Trophoblast cell (in vitro differentiated cells and primary cell): ENCODE measurements around the gene GOT2.

Source experiments
- DNase-seq, 2 donors: peaks; one replicate each; pipeline ENCODE4 v3.0.0-alpha.2; 2016
- H2AFZ ChIP-seq: 2 replicates; pipeline ENCODE4 v1.6.1; 2013; ENCODE audit warnings: low read length, moderate library complexity, mild to moderate bottlenecking; ENCODE audit not compliant: insufficient read depth, poor library complexity
- H2AK5ac ChIP-seq: 2 replicates; pipeline ENCODE4 v1.6.1; 2013; ENCODE audit warnings: mild to moderate bottlenecking, low read length
- H2BK120ac ChIP-seq: 2 replicates; pipeline ENCODE4 v1.6.1; 2013; ENCODE audit warnings: low read length, mild to moderate bottlenecking, moderate library complexity; ENCODE audit not compliant: insufficient read depth, poor library complexity
- H2BK12ac ChIP-seq: 2 replicates; pipeline ENCODE4 v1.6.1; 2013; ENCODE audit warnings: mild to moderate bottlenecking, low read length, moderate library complexity
- H2BK5ac ChIP-seq: 2 replicates; pipeline ENCODE4 v1.6.1; 2013; ENCODE audit warnings: low read length, low read depth, moderate library complexity, mild to moderate bottlenecking; ENCODE audit not compliant: poor library complexity
- H3K14ac ChIP-seq: 2 replicates; pipeline ENCODE4 v1.6.1; 2013; ENCODE audit warnings: mild to moderate bottlenecking, low read length
- H3K18ac ChIP-seq: 2 replicates; pipeline ENCODE4 v1.6.1; 2013; ENCODE audit warnings: mild to moderate bottlenecking, low read length
- H3K23ac ChIP-seq: 2 replicates; pipeline ENCODE4 v1.6.1; 2013; ENCODE audit warnings: low read length
- H3K27ac ChIP-seq: 2 replicates; pipeline ENCODE4 v1.5.1; 2013; ENCODE audit warnings: low read depth, mild to moderate bottlenecking, inconsistent platforms, low read length, moderate library complexity
- H3K27me3 ChIP-seq: 2 replicates; pipeline ENCODE4 v1.6.1; 2013; ENCODE audit warnings: inconsistent platforms, mild to moderate bottlenecking, low read length, moderate library complexity; ENCODE audit not compliant: insufficient read depth
- H3K36me3 ChIP-seq, 2 experiments: 1 replicate in 1 of 2; 2 replicates in 1 of 2; pipeline ENCODE4 v1.6.1; 2013; ENCODE audit warnings: low read length in 2 of 2, mild to moderate bottlenecking in 2 of 2, moderate library complexity in 1 of 2; ENCODE audit not compliant: insufficient read depth in 2 of 2, control insufficient read depth in 1 of 2
- H3K4ac ChIP-seq: 2 replicates; pipeline ENCODE4 v1.6.1; 2013; ENCODE audit warnings: low read depth, mild to moderate bottlenecking, low read length, moderate library complexity
- H3K4me1 ChIP-seq, 2 experiments: 1 replicate in 1 of 2; 2 replicates in 1 of 2; pipeline ENCODE4 v1.6.1; 2013; ENCODE audit warnings: low read length in 2 of 2, mild to moderate bottlenecking in 2 of 2, moderate library complexity in 1 of 2; ENCODE audit not compliant: insufficient read depth in 2 of 2, control insufficient read depth in 1 of 2
- H3K4me2 ChIP-seq: 2 replicates; pipeline ENCODE4 v1.6.1; 2013; ENCODE audit warnings: inconsistent platforms, mild to moderate bottlenecking, low read length, moderate library complexity
- H3K4me3 ChIP-seq: 2 replicates; pipeline ENCODE4 v1.5.1; 2013; ENCODE audit warnings: mild to moderate bottlenecking, low read depth, low read length, inconsistent platforms
- H3K79me1 ChIP-seq: one replicate; pipeline ENCODE4 v1.6.1; 2013; ENCODE audit warnings: low read length
- H3K79me2 ChIP-seq: 2 replicates; pipeline ENCODE4 v1.6.1; 2013; ENCODE audit warnings: low read length, mild to moderate bottlenecking; ENCODE audit not compliant: control insufficient read depth, insufficient read depth, poor library complexity
- H3K9ac ChIP-seq: 2 replicates; pipeline ENCODE4 v1.6.1; 2013; ENCODE audit warnings: mild to moderate bottlenecking, low read length
- H3K9me3 ChIP-seq: 2 replicates; pipeline ENCODE4 v1.6.1; 2013; ENCODE audit warnings: low read depth, mild to moderate bottlenecking, control low read depth, inconsistent platforms, low read length; ENCODE audit not compliant: insufficient read depth
- H4K12ac ChIP-seq: 2 replicates; pipeline ENCODE4 v1.6.1; 2013; ENCODE audit warnings: low read depth, mild to moderate bottlenecking, low read length, moderate library complexity
- H4K8ac ChIP-seq: 2 replicates; pipeline ENCODE4 v1.6.1; 2013; ENCODE audit warnings: low read depth, mild to moderate bottlenecking, low read length, moderate library complexity
- H4K91ac ChIP-seq: one replicate; pipeline ENCODE4 v1.6.1; 2013; ENCODE audit warnings: low read depth, mild to moderate bottlenecking, low read length, moderate library complexity
- WGBS: extraction: QIAGEN DNeasy Blood & Tissue Kit; methylation state at CpG from one replicate; pipeline ENCODE4 v1.1.7; 2013; ENCODE audit warnings: missing lambda C conversion rate; ENCODE audit not compliant: insufficient read length, insufficient coverage; ENCODE audit errors: extremely low coverage; 5-methylcytosine and 5-hydroxymethylcytosine counted together

The GOT2 gene

GRCh38 chr16:58744497-58744896 lies 10.4 kb upstream of the GOT2 start:
- no peak overlapping the region for H3K4me2 ChIP-seq
- H3K14ac ChIP-seq = no peak overlapping the region
- H3K9me3 ChIP-seq = peaks cover under 1% of the 10 kb centered on the region
- no peaks in the 10 kb centered on the region for H3K36me3 ChIP-seq
- H3K9ac ChIP-seq = no peak overlapping the region
- no peak overlapping the region for H2BK120ac ChIP-seq
- H3K23ac ChIP-seq = no peak overlapping the region
- H3K27me3 ChIP-seq = no peaks in the 10 kb centered on the region
- H2AFZ ChIP-seq = no peak overlapping the region
- no peaks in the 10 kb centered on the region for H3K79me1 ChIP-seq
- no peak overlapping the region for H2BK12ac ChIP-seq
- DNase-seq = no peak
- H4K91ac ChIP-seq = no peak overlapping the region
- no peak overlapping the region for H3K4me3 ChIP-seq
- H2BK5ac ChIP-seq = no peak overlapping the region
- no peak overlapping the region for H3K4ac ChIP-seq
- H3K27ac ChIP-seq = no peak overlapping the region
- no peak overlapping the region for H2AK5ac ChIP-seq
- H4K12ac ChIP-seq = no peak overlapping the region
- WGBS = no CpG with 5 or more reads among the region's 7 CpGs
- H3K18ac ChIP-seq = no peak overlapping the region
- no peaks in the 10 kb centered on the region for H3K79me2 ChIP-seq
- no peak overlapping the region for H4K8ac ChIP-seq
- no peaks in the 10 kb centered on the region for H3K4me1 ChIP-seq

- Histone ChIP-seq H3K79me2 (no peaks in the 10 kb centered on the region), H3K4me1 (no peaks in the 10 kb centered on the region), H2BK5ac (no peak overlapping the region), H3K14ac (no peak overlapping the region), H2BK12ac (no peak overlapping the region), H3K9me3 (no peaks in the 10 kb centered on the region), H2AK5ac (no peak overlapping the region), H3K79me1 (no peaks in the 10 kb centered on the region), H3K4ac (no peak overlapping the region), H2BK120ac (no peak overlapping the region), H3K18ac (no peak overlapping the region), H2AFZ (no peak overlapping the region), H3K4me3 (no peak overlapping the region), H3K23ac (no peak overlapping the region), H3K36me3 (no peaks in the 10 kb centered on the region), H3K27ac (no peak overlapping the region), H3K4me2 (no peak overlapping the region), H4K8ac (no peak overlapping the region), H3K27me3 (no peaks in the 10 kb centered on the region), H4K91ac (no peak overlapping the region), H3K9ac (no peak overlapping the region), H4K12ac (no peak overlapping the region)
- DNase-seq = no peak
Observed at GRCh38 chr16:58741976-58742375, 7.9 kb upstream of the GOT2 start.

DNA sequence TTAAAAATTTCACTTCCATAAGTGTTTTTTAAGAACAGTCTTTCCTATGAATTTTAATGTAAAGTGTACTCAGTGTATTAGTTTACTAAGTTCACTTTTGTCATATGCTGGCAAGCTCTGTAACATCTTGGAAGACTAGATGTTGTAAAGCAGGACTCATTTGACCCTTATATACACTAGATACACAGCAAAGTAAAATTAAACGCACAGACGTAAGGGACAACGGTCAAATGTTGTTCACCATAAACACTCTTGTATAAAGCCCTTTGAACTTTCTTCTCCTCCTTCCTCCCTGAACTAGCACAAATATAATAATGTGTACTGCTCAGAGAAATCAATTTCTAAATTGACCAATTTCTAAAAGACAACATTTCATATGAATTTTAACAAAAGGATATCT lies 7.0 kb upstream of the GOT2 start:
- H3K27ac ChIP-seq = no peak overlapping the region
- H2AFZ ChIP-seq = no peak overlapping the region
- no peak overlapping the region for H3K14ac ChIP-seq
- H3K23ac ChIP-seq = no peak overlapping the region
- H2AK5ac ChIP-seq = no peak overlapping the region
- no peak overlapping the region for H2BK12ac ChIP-seq
- no peak overlapping the region for H4K8ac ChIP-seq
- H3K4me1 ChIP-seq = no peaks in the 10 kb centered on the region
- no peak overlapping the region for H2BK5ac ChIP-seq
- H4K91ac ChIP-seq = no peak overlapping the region
- DNase-seq = no peak
- no peak overlapping the region for H3K9ac ChIP-seq
- H3K9me3 ChIP-seq = no peaks in the 10 kb centered on the region
- H4K12ac ChIP-seq = no peak overlapping the region
- H3K36me3 ChIP-seq = no peaks in the 10 kb centered on the region
- no peaks in the 10 kb centered on the region for H3K79me2 ChIP-seq
- H2BK120ac ChIP-seq = no peak overlapping the region
- H3K27me3 ChIP-seq = no peaks in the 10 kb centered on the region
- no peak overlapping the region for H3K4me3 ChIP-seq
- H3K79me1 ChIP-seq = no peaks in the 10 kb centered on the region
- no peak overlapping the region for H3K18ac ChIP-seq
- H3K4me2 ChIP-seq = no peak overlapping the region
- no peak overlapping the region for H3K4ac ChIP-seq
- WGBS = no CpG with 5 or more reads among the region's 3 CpGs

GRCh38 chr16:58738672-58739296 lies 4.7 kb upstream of the GOT2 start:
- H3K4me2 ChIP-seq = no peak overlapping the region
- no peak overlapping the region for H3K18ac ChIP-seq
- H3K36me3 ChIP-seq = no peaks in the 10 kb centered on the region
- no CpG with 5 or more reads among the region's 5 CpGs for WGBS
- H3K9me3 ChIP-seq = no peaks in the 10 kb centered on the region
- peak overlapping the region; percentile 54 for H3K23ac ChIP-seq
- H2BK5ac ChIP-seq = no peak overlapping the region
- no peak overlapping the region for H2BK120ac ChIP-seq
- peak in 1 of 2 donors; percentile 39 for DNase-seq
- H3K4me3 ChIP-seq = no peak overlapping the region
- no peak overlapping the region for H4K91ac ChIP-seq
- no peak overlapping the region for H4K8ac ChIP-seq
- no peak overlapping the region for H2AK5ac ChIP-seq
- peaks cover 3% of the 10 kb centered on the region for H3K79me1 ChIP-seq
- H3K27ac ChIP-seq = no peak overlapping the region
- no peak overlapping the region for H3K9ac ChIP-seq
- H2BK12ac ChIP-seq = no peak overlapping the region
- H4K12ac ChIP-seq = no peak overlapping the region
- peaks cover 2% of the 10 kb centered on the region for H3K79me2 ChIP-seq
- no peak overlapping the region for H3K14ac ChIP-seq
- H3K4ac ChIP-seq = no peak overlapping the region
- H3K4me1 ChIP-seq = no peaks in the 10 kb centered on the region
- H2AFZ ChIP-seq = no peak overlapping the region
- H3K27me3 ChIP-seq = no peaks in the 10 kb centered on the region
